Right lobe of liver (tissue), 6 donors: ENCODE results near the gene PPM1J. TPM values are rescaled to one million over a fixed set of nuclear protein-coding genes. Genes with fewer than 3 reads are reported as not detected.

Source experiments
- ATAC-seq, 4 donors: fragments of 200-7000 bp; cut with Tn5 transposase; one replicate each; pipeline ENCODE4 v1.9.1; 2020; ENCODE audit warnings: mild to moderate bottlenecking in 4 of 4, moderate library complexity in 4 of 4
- DNase-seq, 3 donors: peaks; one replicate each; pipeline ENCODE4 v3.0.0-alpha.2; 2020
- H3K27ac ChIP-seq, 3 donors: fragments of 200-600 bp; one replicate each; pipeline ENCODE4 v1.8.0; 2022
- H3K27me3 ChIP-seq, 2 donors: fragments of 200-600 bp; one replicate each; pipeline ENCODE4 v1.8.0; 2022
- H3K36me3 ChIP-seq, 4 donors: fragments of 200-600 bp; sonication (generic) in 1 of 4; one replicate each; pipeline versions ENCODE4 v1.5.1 to v1.8.0; 2017 to 2022; ENCODE audit warnings: control low read depth in 1 of 4
- H3K4me1 ChIP-seq, 4 donors: fragments of 200-600 bp; sonication (generic) in 1 of 4; one replicate each; pipeline versions ENCODE4 v1.5.1 to v1.8.0; 2017 to 2022; ENCODE audit warnings: control low read depth in 1 of 4
- H3K4me3 ChIP-seq, 3 donors: fragments of 200-600 bp; one replicate each; pipeline ENCODE4 v1.8.0; 2022
- H3K9me3 ChIP-seq, 4 donors: fragments of 200-600 bp; sonication (generic) in 1 of 4; one replicate each; pipeline versions ENCODE4 v1.5.1 to v1.8.0; 2017 to 2022; ENCODE audit warnings: control low read depth in 1 of 4
- POLR2A ChIP-seq: fragments of 450-650 bp; IDR thresholded peaks from one replicate; pipeline ENCODE4 v1.6.1; 2017; ENCODE audit warnings: antibody characterized with exemption, mild to moderate bottlenecking
- WGBS: methylation state at CpG from one replicate; pipeline ENCODE4 v1.1.6; 2018; ENCODE audit warnings: low coverage, low lambda C conversion rate; ENCODE audit not compliant: insufficient coverage; ENCODE audit errors: missing lambda C conversion rate; 5-methylcytosine and 5-hydroxymethylcytosine counted together
- intact Hi-C, 2 donors: fragments of 100-400 bp; cut with DNase I; formaldehyde crosslinking; loops; one replicate each; pipeline versions ENCODE4 v1.11.2 to v1.14.1; 2022
- total RNA-seq, 6 experiments: library from RNA; depleted of rRNA in 2 of 6; stranded (reverse); fragments of >200 nt in 2 of 6; fragmentation: NEBNext Ultra II Directional in 3 of 6; extraction: Animal tissue kit (Norgen Biotek cat#: 25700) in 3 of 6; gene quantifications; one replicate each; pipeline versions ENCODE4 v1.1.0 to v1.2.4, GENCODE V29; 2016 to 2023
- TF ChIP-seq, protein P1 (sequence below), 4 donors: fragments of 200-600 bp in 3 of 4; fragments of 450-650 bp in 1 of 4; IDR thresholded peaks; one replicate each; pipeline versions ENCODE4 v1.5.1 to v1.8.0; 2016 to 2022; ENCODE audit warnings: antibody characterized with exemption in 4 of 4, mild to moderate bottlenecking in 2 of 4
- donor health status: DM: no; HTN: yes; CAD: no.
- donor health status: DM: no; HTN: no; CAD: no.
- donor health status: DM: no; HTN: no; CAD: no.
- donor health status: DM: no; HTN: yes; CAD: no.
- donor health status: DM: no; HTN: yes; CAD: no.

PPM1J gene
- total RNA-seq, 6 experiments from 2014 or later = 0.15 to 1.2 (median 0.40) TPM

DNA sequence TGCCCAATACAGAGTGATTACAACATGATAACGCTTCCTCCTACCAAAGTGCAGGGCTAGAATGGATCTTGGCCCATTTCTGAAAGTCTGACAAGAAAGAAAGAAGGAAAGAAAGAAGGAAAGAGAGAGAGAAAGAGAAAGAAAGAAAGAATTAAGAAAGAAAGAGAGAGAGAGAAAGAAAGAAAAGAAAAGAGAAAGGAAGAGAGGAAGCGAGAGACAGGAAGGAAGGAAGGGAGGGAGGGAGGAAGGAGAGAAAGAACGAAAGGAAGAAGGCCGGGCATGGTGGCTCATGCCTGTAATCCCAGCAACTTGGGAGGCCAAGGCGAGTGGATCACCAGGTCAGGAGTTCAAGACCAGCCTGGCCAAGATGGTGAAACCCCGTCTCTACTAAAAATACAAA lies 44.1 kb upstream of the PPM1J start:
- Histone ChIP-seq H3K27ac (no peak overlapping the region), H3K4me3 (no peak overlapping the region), H3K4me1 (no peaks in the 10 kb centered on the region), H3K36me3 (no peaks in the 10 kb centered on the region), H3K27me3 (no peaks in the 10 kb centered on the region), H3K9me3 (no peaks in the 10 kb centered on the region)
- ATAC-seq (no peak), DNase-seq (no peak)
- intact Hi-C loops = no loop called here
- no peak for TF ChIP-seq POLR2A
- TF ChIP-seq, protein P1, sequence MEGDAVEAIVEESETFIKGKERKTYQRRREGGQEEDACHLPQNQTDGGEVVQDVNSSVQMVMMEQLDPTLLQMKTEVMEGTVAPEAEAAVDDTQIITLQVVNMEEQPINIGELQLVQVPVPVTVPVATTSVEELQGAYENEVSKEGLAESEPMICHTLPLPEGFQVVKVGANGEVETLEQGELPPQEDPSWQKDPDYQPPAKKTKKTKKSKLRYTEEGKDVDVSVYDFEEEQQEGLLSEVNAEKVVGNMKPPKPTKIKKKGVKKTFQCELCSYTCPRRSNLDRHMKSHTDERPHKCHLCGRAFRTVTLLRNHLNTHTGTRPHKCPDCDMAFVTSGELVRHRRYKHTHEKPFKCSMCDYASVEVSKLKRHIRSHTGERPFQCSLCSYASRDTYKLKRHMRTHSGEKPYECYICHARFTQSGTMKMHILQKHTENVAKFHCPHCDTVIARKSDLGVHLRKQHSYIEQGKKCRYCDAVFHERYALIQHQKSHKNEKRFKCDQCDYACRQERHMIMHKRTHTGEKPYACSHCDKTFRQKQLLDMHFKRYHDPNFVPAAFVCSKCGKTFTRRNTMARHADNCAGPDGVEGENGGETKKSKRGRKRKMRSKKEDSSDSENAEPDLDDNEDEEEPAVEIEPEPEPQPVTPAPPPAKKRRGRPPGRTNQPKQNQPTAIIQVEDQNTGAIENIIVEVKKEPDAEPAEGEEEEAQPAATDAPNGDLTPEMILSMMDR (IDR thresholded peaks at IDR 0.05) = no peak
- 65% methylated on average over 6 of the region's 6 CpGs for WGBS

DNA sequence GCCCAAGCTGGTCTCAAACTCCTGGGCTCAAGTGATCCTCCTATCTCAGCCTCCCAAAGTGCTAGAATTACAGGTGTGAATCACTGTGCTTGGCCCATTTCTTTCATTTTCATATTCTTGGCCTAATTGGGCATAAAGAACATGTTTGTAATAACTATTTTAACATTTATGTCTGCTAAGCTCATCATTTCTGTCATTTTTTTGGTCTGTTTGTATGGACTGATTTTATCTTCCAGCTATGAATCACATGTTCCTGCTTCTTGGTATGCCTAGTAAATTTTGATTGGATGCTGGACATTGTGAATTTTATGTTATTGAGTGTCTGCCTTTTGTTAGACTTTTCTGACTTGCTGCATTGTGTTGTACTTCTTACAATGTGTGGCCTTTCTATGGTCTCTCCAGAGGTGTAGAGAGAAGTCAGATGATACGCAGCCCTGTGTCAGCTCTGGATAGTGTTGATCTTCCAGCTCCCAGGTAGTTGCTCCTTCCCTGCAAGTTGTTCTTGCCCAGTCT lies 39.0 kb upstream of the PPM1J start:
- Histone ChIP-seq H3K27me3 (no peaks in the 10 kb centered on the region), H3K9me3 (no peaks in the 10 kb centered on the region), H3K4me1 (no peaks in the 10 kb centered on the region), H3K4me3 (no peak overlapping the region), H3K36me3 (no peaks in the 10 kb centered on the region), H3K27ac (no peak overlapping the region)
- intact Hi-C loops = no loop called here
- WGBS = 44% methylated on average over 1 of the region's 1 CpG
- TF ChIP-seq POLR2A = no peak
- TF ChIP-seq, protein P1 (IDR thresholded peaks at IDR 0.05) = no peak
- ATAC-seq (no peak), DNase-seq (no peak)

DNA sequence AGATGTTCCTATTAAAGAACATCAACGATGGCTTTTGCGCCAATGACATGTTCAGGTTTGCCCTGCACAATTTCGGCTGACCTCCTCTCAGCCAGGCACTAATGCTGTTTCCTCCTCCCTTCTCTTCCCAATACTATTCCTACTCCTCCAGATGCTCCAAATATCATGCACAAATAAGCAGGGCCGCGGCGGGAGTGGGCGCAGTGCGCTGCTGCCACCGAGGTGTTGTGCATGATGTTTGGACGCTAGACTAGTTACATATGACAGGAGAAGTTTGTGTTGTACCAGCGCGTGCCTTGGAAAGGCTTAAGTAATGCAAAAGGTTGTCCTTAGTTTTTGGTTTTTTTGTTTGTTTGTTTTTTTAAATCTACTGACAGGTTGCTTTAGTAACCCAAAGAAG lies 33.3 kb upstream of the PPM1J start:
- Histone ChIP-seq H3K4me1 (no peaks in the 10 kb centered on the region), H3K9me3 (no peaks in the 10 kb centered on the region), H3K27ac (no peak overlapping the region), H3K27me3 (peaks cover 0 to 9% of the 10 kb centered on the region in 2 donors), H3K4me3 (no peak overlapping the region), H3K36me3 (no peaks in the 10 kb centered on the region)
- intact Hi-C loops = no loop called here
- ATAC-seq (no peak), DNase-seq (no peak)
- TF ChIP-seq, protein P1 (IDR thresholded peaks at IDR 0.05) = no peak
- no peak for TF ChIP-seq POLR2A
- 81% methylated on average over 12 of the region's 12 CpGs for WGBS

DNA sequence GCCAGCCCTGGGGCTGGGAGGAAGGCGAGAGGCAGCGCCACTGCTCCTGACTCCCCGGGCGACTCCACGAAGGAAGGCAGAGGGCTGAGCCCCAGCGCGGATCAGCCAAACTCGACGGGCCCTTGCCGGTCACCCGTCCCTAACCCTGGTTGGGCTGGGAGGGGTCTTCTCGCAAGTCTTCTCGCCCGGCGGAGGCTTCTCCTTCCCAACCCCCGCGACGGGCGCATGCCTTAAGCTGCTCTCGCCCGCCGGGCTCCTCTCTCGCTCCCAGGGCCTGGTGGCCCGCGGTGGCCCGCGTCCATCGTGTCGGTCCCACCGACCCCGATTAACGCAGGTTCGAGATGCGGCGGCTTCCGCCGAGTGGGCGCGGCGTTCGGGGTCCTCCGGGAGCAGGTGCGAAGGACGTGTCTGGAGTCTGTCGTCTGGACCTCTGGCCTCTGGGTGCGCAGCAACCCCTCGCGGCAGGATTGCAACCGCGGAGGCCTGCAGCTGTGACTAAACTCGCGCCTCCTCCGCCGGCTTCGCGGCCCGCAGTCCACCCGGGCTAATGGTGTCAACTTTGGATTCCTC lies 29.0 kb upstream of the PPM1J start:
- ATAC-seq (peak; percentile 25 to 50 (median 36)), DNase-seq (no peak)
- Histone ChIP-seq H3K4me3 (no peak overlapping the region), H3K36me3 (no peaks in the 10 kb centered on the region), H3K9me3 (no peaks in the 10 kb centered on the region), H3K27me3 (peaks cover 0 to 12% of the 10 kb centered on the region in 2 donors), H3K4me1 (no peaks in the 10 kb centered on the region), H3K27ac (no peak overlapping the region)
- 20% methylated on average over 2 of the region's 58 CpGs for WGBS
- intact Hi-C loops = no loop called here
- no peak for TF ChIP-seq POLR2A
- TF ChIP-seq, protein P1 (IDR thresholded peaks at IDR 0.05) = peak in 1 of 4 donors; percentile 13
